ENCODE measurements around the gene MGAT4A.

- TF ChIP-seq, protein P1, sequence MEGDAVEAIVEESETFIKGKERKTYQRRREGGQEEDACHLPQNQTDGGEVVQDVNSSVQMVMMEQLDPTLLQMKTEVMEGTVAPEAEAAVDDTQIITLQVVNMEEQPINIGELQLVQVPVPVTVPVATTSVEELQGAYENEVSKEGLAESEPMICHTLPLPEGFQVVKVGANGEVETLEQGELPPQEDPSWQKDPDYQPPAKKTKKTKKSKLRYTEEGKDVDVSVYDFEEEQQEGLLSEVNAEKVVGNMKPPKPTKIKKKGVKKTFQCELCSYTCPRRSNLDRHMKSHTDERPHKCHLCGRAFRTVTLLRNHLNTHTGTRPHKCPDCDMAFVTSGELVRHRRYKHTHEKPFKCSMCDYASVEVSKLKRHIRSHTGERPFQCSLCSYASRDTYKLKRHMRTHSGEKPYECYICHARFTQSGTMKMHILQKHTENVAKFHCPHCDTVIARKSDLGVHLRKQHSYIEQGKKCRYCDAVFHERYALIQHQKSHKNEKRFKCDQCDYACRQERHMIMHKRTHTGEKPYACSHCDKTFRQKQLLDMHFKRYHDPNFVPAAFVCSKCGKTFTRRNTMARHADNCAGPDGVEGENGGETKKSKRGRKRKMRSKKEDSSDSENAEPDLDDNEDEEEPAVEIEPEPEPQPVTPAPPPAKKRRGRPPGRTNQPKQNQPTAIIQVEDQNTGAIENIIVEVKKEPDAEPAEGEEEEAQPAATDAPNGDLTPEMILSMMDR (IDR thresholded peaks at IDR 0.05): no peak
- TF ChIP-seq EZH2 (IDR thresholded peaks at IDR 0.05; ENCODE audit: borderline replicate concordance, insufficient read depth, low read depth, low read length, poor library complexity, severe bottlenecking): no peak
Observed at GRCh38 chr2:98743835-98744234, 12.9 kb upstream of the MGAT4A start.
